Measurements from ENCODE around the gene BAHCC1.

BAHCC1 gene

GRCh38 chr17:81473019-81473418 is 77.8 kb downstream of the BAHCC1 start:
- no peak for TF ChIP-seq CTCF (IDR thresholded peaks at IDR 0.05; ENCODE audit: borderline replicate concordance, control extremely low read depth, extremely low read depth, insufficient read depth, missing control alignments)
- DNase-seq (ENCODE audit: low spot score), result no peak
- in situ Hi-C loops (cut with MboI; ENCODE audit: low sequenced_read_pairs, unreplicated experiment), result no loop called here

- no peak for TF ChIP-seq CTCF (IDR thresholded peaks at IDR 0.05; ENCODE audit: borderline replicate concordance, control extremely low read depth, extremely low read depth, insufficient read depth, missing control alignments)
- DNase-seq (ENCODE audit: low spot score), result no peak
- in situ Hi-C loops (cut with MboI; ENCODE audit: low sequenced_read_pairs, unreplicated experiment), result no loop called here
Observed at GRCh38 chr17:81474958-81475357, 79.7 kb downstream of the BAHCC1 start.

- in situ Hi-C loops (cut with MboI; ENCODE audit: low sequenced_read_pairs, unreplicated experiment), result no loop called here
- no peak for TF ChIP-seq CTCF (IDR thresholded peaks at IDR 0.05; ENCODE audit: borderline replicate concordance, control extremely low read depth, extremely low read depth, insufficient read depth, missing control alignments)
- DNase-seq (ENCODE audit: low spot score), result no peak
Observed at GRCh38 chr17:81476097-81476496, 80.8 kb downstream of the BAHCC1 start.

- no peak for DNase-seq (ENCODE audit: low spot score)
- in situ Hi-C loops (cut with MboI; ENCODE audit: low sequenced_read_pairs, unreplicated experiment), result no loop called here
- TF ChIP-seq CTCF (IDR thresholded peaks at IDR 0.05; ENCODE audit: borderline replicate concordance, control extremely low read depth, extremely low read depth, insufficient read depth, missing control alignments), result no peak
Observed at GRCh38 chr17:81476635-81477034, 81.4 kb downstream of the BAHCC1 start.

GRCh38 chr17:81477173-81477572 is 81.9 kb downstream of the BAHCC1 start:
- TF ChIP-seq CTCF (IDR thresholded peaks at IDR 0.05; ENCODE audit: borderline replicate concordance, control extremely low read depth, extremely low read depth, insufficient read depth, missing control alignments), result no peak
- DNase-seq (ENCODE audit: low spot score), result no peak
- in situ Hi-C loops (cut with MboI; ENCODE audit: low sequenced_read_pairs, unreplicated experiment), result no loop called here

GRCh38 chr17:81478119-81478518 is 82.9 kb downstream of the BAHCC1 start:
- in situ Hi-C loops (cut with MboI; ENCODE audit: low sequenced_read_pairs, unreplicated experiment), result no loop called here

More at GRCh38 chr17:81478119-81478518, 82.9 kb downstream of the BAHCC1 start:
- TF ChIP-seq CTCF (IDR thresholded peaks at IDR 0.05; ENCODE audit: borderline replicate concordance, control extremely low read depth, extremely low read depth, insufficient read depth, missing control alignments), result no peak
- DNase-seq (ENCODE audit: low spot score), result no peak

Measured in GM13976 (cell line).